ENCODE results near the gene ELL2.
A peak's percentile ranks its signal among the peaks of the same experiment; 100 is the strongest.
"Not testable (repeated sequence)": the region's sequence is repeated elsewhere in the genome, so short reads cannot be mapped to it uniquely, and the experiment has no call there.

The ELL2 gene

DNA sequence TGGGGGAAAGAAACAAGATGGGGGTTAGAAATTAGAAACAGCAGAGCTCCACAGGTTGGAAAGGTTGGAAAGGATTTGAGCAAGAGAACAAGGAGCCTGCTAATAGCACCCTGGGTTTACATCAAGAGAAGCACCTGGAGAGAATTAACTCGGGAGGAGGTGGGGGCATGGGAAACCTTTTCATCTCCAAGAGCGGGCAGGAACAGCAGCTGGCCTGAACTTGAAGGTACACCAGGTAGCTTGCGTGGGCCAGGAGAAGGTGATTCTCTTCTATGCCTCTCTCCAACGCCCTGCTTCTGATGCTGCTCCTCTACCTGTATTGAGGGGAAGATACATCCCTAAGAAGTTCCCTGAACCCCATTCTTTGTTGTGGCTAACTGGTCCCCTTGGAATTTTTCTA, 102.0 kb downstream of the ELL2 start:
- DNase-seq (ENCODE audit: low spot score) = no peak

DNA sequence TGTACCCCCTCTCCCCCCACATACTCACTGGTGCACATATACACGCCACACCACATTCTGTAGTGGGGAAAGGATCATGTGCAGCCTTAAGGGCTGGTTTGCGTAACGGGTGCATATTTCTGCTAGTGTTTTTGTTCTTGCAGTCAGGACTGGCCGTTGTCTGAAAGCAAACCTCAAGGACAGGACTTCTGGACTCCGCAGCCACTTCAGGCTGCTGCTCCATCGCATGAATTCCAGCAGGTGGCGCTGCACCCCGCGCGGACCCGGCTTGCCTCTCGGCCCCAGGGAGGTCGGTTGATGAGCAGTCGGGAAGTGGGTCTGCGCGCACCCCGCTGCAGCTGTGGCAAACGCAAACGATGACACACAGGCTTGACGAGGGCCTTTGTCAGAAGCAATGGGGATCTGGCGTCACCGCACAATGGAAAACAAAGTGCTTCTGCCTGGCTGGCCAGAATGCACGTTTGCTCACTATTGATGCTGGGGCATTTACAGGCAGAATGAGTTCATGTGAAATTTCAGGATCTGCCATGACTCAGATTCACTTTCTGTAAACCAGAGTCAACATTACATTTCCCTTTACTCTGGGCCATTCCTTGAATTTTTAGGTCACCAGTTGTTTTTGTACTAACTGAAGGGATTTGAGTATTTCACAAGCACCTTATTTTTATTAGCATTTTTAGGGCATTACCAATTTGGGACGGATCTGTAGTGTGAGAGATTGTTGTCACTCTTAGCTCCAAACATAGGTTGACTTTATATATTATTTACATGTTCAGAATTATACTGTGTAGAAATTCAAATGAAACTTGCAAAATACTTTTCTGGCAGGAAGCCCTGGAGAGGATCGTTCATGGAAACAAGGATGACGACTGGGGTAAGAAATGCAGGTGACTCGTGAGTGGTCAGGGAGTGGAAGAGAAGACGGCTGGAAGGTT, 102.7 kb downstream of the ELL2 start:
- DNase-seq (ENCODE audit: low spot score) = peak; percentile 90

DNA sequence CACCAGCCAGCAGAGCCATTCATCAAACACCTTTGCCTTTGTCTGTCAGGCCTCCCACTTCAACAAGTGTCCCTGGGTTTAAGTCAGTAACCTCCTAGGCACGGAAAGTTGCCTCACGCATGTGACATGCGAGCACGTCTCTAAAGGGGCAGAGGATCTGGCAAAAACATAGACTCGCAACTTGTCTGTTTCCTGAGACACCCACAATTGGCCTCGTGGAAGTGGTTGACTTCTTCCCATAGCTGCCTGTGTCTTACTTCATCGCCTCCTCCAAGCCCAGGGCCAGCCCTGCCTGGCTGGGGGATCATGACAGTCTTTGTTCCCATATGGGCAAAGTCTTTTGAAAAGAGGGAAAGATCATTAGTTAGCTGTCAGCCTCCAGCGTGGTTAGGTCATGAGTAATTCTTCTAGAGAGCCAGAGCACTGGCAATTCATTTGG, 103.6 kb downstream of the ELL2 start:
- DNase-seq (ENCODE audit: low spot score) = peak; percentile 86

DNA sequence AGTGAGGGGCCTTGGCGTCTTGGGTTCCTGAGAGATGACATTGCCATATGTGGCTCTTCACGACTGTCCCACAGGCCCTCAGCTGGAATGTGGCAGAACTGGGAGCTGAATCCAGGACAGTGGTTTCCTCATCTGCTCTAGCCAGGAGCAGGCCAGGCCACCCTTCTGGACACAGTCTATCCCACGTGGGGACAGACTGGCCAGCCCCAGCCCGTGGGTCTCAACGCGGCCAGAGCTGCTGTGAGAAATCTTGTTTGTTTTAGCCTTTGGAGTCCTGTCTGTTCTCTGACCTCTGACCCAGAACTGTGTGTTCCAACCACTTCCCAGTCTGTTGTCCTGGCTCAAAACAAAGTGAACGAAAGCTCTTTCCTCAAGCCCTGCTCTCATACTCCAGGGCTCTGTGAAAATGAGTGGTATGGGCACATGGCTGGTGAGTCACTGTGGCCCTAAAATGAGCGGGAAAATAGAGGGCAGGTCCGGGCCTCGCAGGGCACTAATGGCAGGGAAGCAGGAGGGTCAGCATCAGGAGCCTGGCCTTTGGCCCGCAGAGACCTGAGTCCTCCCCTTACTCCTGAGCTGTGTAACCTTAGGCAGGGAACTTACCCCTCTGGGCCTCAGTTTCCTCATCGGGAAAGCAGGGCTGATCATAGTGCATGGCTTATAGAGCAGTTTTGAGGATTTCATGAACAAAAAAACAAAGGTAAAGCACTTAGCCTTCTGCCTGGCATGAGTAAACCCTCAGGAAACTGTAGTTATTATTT, 104.3 kb downstream of the ELL2 start:
- DNase-seq (ENCODE audit: low spot score) = no peak

DNA sequence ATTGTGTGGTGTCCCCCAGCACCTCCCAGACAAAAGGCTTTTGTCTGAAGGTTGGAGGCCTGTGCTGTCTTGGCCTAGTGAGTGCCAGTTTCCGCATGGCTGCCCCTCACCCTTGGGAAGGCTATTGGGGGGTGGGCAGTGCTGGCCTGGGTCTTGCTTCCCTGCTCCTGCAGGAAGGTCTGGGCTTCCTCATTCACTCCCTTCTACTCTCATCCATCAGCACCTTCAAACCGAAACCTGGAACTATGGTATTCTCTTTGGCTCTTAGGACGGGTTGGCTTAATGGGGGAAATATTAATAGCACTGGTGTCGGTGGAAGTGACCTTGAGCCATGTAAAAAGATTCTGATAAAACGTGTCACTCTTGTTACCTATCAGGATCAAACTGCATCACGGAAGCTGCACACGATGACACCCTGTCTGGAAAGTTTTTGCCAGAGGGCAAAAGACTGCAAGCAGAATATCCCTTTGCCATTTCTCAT, 105.1 kb downstream of the ELL2 start:
- DNase-seq (ENCODE audit: low spot score) = no peak

DNA sequence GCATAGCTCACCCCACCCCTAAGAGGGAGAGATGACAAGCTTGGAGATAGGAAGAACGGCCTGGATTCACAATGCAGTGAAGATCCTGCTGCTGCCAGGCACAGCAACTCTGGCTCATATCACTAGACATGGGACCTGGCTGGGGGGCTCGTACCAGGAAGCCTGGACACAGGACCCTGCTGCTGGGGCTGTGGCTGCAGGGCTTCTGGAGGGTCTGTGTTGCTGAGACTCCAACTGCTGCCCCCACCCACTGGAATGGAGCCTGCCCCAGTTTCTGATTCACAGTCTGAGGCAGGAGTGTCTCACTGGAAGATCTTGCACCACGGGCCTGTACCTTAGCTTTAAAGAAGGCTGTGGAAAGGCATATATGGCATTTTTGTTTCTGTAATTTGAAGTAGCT, 108.2 kb downstream of the ELL2 start:
- DNase-seq (ENCODE audit: low spot score) = no peak

DNA sequence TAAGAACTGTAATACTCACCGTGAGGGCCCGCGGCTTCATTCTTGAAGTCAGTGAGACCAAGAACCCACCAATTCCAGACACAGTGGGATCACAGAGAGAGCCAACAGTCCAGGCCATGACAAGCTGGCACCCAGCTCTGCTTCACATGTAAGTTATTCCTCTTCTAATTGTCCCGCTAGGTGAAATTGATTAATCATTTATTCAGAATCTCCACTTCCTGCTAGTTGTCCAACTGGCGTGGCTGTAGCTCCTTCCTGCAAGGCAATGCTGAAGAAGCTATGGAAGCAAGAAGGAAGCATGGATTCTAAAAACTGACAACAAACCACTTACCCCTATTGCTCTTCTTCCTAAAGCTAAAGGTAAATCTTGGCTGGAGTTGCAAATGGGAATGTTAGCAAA, 109.1 kb downstream of the ELL2 start:
- DNase-seq (ENCODE audit: low spot score) = no peak

DNA sequence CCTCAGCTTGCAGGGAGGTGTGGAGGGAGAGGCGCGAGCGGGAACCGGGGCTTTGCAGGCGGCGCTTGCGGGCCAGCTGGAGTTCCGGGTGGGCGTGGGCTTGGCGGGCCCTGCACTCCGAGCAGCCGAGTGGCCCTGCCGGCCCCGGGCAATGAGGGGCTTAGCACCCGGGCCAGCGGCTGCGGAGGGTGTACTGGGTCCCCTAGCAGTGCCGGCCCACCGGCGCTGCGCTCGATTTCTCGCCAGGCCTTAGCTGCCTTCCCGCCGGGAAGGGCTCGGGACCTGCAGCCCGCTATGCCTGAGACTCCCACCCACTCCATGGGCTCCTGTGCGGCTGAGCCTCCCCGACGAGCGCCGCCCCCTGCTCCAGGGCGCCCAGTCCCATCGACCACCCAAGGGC, 110.5 kb downstream of the ELL2 start:
- DNase-seq (ENCODE audit: low spot score) = not testable (repeated sequence)

DNA sequence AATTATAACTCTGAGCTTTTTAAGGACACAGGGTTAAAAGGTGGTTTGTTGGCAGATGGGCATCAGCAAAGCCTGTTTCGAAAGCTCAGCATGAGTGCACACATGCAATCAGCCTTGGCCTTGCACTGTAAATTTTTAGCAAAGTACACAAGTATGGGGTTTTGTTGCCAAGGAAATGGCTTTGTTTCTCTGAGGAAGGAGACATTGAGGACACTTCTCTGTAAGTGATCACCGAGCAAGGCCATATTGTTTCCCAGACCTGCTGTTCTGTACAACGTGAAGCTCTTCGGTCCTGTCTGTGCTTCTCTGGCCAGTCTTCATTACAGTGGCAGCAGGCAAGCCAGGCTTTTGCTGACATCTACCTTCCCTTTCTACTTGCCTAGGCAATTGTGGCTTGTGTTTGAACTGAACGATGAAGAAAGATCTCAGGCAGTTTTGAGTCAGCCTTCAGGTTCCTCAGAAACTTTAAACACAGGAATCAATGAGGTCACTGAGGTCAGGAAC, 111.2 kb downstream of the ELL2 start:
- DNase-seq (ENCODE audit: low spot score) = peak; percentile 33

DNA sequence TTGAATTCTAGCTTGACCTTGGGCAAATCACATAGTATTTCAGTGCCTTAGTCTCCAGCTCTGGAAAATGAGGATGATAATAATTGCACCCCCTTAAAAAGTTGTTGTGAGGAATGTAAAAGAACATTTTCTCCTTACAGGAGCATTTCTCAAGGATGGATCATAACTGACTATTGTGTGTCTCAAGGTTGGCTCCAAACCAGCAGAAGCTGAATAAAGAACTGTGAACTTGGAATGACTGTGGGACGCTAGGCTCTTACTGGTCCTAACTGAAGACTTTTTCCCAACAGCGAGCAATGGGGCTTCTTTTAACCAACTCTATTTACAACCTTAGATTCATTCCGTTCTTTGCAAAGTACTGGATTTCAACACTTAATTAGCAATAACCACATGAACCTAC, 113.0 kb downstream of the ELL2 start:
- DNase-seq (ENCODE audit: low spot score) = peak; percentile 52

DNA sequence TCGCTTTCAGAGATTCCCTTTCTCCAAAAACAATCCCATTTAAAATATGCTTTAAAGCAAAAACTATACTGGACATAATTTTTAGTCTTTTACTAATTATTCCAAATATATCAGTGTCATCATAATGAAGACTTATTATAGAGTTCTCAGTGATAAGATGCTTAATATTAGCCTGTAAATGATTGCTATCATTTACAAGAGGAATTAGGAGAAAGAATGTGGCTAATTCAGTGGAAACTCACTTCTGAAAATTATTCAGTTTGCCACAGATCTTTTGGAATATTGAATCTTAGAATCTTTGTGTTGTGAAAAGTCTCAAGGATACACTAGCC, 114.4 kb downstream of the ELL2 start:
- no peak for DNase-seq (ENCODE audit: low spot score)

DNA sequence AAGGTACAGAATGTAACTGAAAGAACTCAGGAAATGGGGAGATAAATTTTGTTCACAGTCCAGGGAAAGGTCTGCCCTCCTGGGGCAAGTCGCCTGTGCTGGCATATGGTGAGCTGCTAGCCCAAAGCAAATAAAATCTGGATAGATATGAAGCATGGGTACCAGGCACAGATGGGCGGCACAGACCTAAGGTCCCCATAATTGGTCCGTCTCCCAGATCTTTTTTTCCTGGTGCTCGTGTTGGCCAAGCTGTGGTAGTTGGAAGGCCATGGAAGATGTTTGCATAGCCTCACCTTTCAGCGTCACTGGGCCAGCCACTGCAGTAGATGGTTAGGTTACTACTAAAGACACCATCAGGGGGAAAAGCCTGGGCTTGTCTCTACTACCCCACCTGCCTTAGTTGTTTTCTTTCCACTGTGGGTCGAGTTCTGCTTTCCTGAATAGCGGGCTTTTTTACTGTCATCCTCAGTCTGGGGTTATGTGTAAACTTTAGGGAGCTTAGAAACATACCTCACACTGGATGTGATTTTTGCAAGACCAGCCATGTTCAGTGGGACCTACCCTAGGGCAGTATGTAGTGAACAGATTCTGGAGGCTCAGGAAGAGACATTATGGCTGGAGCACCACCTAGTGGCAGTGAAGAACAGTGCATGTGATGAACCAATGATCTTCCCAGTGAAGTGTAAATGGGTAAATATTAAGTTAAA, 114.9 kb downstream of the ELL2 start:
- DNase-seq (ENCODE audit: low spot score) = peak; percentile 77

DNA sequence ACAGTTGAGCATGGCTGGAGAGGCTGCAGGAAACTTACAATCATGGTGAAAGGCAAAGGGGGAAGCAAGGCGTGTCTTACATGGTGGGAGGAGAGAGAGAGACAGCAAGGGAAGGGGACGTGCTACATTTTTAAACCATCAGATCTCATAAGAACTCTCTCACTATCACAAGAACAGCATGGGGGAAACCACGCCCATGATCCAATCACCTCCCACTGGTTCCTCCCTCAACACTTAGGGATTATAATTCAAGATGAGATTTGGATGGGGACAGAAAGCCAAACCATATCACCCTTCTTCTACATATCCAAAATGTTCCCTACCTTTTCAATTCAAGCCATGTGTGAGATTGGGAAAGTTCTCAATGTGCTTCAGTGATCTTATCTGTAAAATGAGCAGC, 116.3 kb downstream of the ELL2 start:
- DNase-seq (ENCODE audit: low spot score) = no peak

DNA sequence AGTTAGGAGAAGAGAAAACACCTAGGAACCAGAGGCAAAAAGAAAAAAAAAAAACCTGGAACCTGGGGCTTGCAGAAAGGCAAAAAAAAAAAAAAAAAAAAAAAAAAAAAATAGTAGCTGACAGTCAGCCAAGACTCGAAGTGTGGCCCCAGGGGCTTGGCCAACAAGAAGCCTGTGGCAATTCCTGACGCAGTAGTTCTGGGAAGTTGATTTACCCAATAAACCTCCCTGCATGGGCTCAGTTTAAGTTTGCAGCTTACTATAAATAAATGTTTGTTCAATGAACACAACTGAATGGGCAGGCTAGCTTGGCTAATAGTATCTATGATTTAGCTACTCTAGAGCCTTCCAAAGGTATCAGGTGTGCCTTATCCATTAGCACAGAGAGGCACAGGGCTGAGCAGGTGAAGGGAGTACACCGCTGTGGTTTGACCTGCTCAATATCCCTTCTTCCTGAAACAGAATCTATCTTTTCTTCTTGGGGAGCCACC, 117.9 kb downstream of the ELL2 start:
- DNase-seq (ENCODE audit: low spot score) = peak; percentile 53

DNA sequence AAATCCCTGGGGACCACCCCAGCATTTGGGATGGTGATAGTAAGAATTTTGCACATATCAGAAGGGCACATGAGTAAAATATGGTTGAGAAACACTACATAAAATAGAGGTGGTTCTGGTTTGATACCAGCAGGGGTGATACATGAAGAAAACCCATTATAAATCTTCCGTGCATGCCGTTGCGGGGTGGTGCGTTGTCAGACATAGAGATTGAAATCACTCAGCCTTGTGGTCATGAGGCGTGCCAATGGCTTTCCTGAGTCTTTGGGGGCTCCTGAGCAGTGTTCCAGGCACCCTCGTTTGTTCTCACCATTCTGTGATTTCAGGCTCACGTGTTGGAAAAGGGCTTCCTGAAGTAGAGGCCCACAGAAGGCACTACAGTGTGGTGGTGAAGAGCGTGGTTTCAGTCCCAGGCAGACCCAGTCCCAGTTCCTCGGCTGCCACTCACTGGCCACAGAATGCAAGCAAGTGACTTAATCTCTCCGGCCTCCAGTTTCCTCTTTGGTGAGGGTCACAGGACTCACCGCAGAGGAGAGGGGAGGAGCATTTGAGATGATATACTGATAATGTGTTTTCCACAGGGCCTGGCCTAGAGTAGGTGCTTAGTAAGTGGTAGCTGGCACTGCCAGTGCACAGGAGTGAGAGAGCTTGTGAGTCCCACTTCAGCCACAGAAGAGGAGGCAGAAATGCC, 118.7 kb downstream of the ELL2 start:
- DNase-seq (ENCODE audit: low spot score) = no peak

DNA sequence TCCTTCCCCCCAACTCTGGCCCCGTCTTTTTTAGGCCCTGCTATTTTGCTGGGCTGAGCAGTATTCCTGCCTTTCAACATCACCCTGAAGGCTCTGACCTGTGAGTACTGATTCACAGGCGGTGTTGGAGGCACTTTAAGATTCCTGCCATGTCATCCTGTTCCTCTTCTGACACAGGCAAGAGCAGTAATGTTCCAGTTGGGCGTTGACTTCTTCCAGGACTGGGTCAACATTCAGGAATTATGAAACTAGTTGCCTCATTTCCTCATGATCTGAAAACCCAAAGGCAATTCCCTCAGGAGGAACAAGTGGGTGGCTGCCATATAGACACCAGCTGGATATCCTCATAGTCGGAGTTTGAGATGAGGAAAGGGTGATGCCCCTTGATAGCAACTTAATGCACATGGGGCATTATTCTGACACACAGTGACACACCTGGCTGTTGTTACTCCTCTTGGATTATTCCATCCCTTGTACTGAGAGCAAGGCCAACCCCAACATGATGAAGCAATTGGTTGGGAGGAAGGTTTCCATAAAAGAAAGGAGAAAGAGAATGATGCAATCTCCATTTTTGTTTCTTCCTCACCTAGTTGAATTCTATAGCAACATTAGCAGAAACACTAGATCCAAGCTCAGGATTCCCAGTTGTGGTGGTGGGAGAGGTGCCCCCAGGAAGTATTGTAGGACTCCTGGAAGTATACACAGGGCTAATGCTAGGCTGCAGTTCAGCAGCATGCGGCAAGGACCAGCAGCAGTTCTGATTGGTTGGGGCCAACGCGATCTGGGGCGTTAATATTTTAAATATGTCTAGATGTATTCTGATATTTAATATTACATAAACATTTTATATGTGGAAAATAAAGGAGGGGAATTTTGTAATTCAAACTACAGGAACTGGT, 119.5 kb downstream of the ELL2 start:
- peak; percentile 85 for DNase-seq (ENCODE audit: low spot score)

DNA sequence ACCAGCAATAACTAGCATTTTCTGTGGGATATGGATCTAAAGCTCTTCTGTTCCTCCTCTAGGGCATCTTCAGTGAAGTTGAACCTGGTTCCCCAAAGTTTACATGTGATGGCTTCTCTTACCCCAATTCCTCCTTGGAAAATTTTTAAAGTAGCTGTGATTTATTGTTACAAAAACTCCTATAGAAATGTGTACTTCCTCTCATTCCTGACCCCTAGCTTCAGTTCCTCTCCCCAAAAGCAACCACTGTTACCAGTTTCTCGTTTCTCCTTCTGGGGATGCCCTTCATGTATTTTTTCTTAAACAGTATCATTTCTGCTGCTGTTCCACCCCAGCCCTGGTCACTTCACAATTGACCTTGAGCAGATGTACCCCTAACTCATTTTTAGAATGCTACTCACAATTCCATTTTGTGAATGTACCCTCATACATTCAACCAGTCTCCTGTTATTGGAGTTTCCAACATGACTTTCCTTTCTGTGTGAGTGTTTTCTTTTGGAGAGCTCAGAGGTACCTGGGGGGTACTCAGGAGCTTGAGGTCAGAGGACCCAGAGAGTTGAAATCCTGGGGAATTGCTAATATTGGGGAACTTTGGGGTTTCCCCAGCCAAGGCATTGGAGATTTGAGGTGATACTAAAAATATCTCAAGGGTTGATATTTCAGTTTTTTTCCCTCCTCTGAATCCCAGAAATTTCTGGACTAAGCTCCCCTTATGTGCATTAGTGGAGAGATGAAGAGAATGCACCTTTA, 120.5 kb downstream of the ELL2 start:
- no peak for DNase-seq (ENCODE audit: low spot score)

DNA sequence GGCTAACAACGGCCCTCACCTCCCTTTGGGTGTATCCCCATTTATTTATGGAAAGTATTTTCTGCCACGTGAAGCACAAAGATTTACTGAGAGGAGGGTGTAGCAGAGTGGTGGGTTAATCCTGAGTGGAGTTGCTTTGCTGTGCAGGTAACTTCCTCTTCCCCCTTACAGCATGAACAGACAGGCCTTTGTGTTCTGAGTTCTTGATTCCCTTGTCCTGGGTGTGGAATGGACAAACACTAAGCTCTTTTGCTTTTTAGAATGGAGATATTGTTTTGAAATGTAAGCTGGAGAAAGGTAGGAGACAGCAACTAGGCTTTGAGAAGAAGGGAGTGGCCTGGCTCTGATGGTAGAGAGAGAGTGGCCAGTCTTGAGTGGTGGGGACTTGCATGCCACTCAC, 122.0 kb downstream of the ELL2 start:
- DNase-seq (ENCODE audit: low spot score) = no peak

DNA sequence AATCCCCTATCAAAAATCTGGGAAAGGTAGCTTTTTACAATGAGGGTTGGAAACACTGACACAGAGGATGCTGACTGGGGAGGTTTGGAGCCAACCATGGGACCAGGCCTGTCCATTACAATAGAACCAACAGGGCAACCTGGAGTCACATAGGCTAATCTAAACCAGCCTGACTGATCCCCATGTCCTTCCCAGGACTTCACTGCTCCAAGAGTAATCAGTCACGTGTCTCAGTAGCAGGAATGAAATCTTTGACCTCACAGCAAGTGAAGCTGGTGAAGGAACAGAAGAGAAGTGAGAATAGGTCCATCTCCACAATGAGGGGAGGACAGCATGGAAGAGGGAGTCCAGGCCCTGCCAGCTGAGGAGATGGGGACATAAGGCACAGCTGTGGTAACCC, 123.1 kb downstream of the ELL2 start:
- DNase-seq (ENCODE audit: low spot score) = no peak

DNA sequence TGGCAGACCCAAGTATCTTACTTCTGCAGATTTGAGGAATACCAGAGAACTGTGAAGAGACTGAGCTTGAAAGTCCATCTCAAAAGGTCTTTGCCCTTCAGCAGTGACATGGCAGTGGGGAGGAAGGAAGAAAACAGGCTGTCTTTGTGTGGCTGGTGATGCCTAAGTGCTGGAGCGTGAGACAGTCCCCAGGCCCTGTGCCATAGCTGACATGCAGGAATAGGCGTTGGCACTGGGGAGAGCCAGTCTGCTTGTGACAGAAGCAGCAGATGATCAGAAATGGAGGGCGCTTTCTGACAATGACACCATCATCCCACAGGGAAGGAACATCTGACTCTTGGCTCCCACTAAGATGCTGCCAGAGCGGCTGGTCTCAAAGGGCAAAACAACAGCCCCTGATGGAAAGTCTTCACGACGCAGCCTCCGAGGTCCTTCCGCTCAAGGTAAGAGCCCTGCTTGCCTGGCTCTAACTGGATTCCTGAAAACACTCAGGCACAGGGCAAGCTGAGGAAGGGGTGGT, 123.6 kb downstream of the ELL2 start:
- no peak for DNase-seq (ENCODE audit: low spot score)

All from AG20443 (cell line).